NCI-H1930 (cell line): ENCODE data around the gene EXOC3L2.
"Not testable (repeated sequence)": the region's sequence is repeated elsewhere in the genome, so short reads cannot be mapped to it uniquely, and the experiment has no call there.

Experiments used
- DNase-seq, 2 experiments: peaks; one replicate each; lab custom pipeline; 2025; lab: John Stamatoyannopoulos, UW

The EXOC3L2 gene

DNA sequence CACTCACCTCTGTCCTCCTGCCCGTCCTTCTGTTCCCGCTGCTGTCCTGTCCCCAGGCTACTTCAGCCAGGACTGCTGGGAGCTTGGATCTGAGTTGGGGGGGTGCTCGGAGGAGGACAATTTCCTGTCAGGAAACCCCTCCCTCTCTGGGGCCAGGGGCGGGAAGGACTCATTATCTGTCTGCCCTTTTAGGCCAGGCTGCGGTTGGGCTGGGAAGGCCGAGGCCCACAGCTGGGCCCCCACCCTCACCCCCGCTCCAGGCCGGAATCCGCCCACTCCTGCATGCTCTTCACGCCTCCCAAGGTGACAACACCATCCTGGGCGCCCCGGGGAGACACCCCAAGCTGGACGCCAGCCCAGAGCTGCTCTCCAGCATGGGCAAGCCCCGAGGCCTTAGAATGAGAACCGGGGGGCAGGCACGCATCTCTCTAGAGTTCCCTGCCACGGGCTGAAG lies at the start of gene EXOC3L2:
TSS of gene EXOC3L2 (minus strand) at position 74 of the 454 bp plus-strand sequence. CDS start 6,362 bp downstream, outside the sequence.
- no peak for DNase-seq

DNA sequence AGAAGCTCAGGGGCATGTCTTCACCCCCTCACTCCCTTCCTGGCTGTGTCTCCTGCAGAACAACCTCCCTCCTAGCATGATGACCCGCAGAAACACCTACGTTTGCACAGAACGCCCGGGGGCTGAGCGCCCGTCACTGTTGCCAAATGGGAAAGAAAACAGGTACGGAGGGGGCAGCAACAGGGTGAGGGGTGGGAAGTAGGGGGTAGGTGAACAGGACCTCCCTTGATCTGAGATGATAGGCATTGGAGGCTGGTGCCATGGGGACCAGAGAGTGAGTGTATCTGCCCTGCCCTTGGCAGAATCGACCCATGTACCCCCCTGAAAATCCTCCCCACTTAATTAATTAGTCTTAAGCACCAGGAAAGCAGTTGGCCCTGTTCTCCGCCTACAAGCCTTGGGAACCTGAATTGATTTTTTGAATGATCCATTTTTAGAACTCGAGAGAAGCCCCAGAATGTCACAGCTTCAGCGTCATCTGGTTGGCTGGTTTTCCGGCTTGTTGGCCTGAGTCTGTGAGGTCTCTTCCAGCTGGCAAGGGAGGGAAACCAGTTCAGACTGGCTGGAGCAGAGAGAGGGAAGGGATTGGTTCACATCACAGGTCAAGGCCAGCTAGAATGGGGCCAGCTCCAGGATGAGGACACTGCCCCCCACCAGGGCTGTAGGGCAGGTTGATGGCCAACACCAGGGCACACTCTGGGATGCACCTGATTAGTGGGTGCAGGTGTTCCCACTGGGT lies 49.3 kb upstream of the EXOC3L2 start:
- no peak for DNase-seq

DNA sequence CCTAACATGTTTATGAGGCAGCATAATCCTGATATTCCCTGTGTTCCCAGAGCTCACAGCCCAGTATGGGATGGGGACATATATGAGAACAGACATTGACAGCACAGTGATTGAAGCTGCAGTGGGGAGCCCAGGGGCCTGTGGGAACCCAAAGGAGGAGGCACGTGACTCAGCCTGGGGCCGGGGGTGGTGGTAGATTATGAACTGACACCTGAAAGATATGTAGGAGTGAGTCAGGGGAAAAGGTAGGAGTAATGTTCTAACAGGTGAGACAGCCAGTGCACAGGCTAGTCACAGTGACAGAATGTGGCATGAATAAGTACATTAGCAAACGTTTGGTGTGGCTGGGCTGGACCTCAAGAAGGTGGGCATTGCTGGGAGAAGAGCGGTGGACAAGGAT lies 48.5 kb upstream of the EXOC3L2 start:
- DNase-seq = no peak

DNA sequence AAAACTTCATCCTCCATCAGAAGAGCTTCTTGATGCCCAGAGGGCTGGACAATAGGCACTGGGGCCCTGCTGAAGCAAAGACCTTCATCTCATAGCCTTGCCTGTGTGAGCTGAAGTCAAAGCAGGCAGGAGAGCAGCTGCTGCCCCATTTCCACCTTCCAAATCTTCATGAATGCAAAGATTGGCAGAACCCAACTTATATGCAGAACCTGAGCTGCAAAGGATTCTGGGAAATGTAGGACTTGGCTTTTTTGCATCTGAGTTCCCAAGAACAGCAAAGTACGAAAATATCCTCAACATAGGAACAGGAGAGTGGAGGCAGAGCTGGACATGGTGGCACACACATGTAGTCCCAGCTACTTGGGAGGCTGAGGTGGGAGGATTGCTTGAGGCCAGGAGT lies 46.6 kb upstream of the EXOC3L2 start:
- DNase-seq = no peak

DNA sequence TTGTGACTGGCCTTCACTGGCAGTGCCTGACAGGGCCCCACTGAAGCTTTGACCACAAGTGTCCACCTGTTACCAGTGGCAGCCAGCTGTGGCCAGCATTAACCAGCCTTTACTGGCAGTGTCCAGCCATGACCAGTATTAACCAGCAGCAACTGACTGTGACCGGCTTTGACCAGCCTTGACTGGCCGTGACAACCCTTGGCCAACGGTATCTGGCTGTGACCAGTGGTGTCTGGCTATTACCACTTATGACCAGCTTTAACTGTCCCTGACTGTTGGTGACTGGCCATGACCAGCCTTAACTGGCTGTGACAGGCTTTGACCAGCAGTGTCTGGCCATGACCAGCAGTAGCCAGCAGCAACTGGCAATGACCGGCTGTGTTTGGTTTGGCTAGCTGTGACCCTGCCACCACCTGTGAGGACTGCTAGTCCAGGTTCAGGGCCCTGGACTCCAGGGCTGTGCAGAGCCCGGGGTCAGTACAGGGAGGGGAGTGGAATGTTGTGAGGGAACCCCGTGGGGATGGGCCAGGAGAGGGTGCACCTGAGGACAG lies 45.2 kb upstream of the EXOC3L2 start:
- no peak for DNase-seq

DNA sequence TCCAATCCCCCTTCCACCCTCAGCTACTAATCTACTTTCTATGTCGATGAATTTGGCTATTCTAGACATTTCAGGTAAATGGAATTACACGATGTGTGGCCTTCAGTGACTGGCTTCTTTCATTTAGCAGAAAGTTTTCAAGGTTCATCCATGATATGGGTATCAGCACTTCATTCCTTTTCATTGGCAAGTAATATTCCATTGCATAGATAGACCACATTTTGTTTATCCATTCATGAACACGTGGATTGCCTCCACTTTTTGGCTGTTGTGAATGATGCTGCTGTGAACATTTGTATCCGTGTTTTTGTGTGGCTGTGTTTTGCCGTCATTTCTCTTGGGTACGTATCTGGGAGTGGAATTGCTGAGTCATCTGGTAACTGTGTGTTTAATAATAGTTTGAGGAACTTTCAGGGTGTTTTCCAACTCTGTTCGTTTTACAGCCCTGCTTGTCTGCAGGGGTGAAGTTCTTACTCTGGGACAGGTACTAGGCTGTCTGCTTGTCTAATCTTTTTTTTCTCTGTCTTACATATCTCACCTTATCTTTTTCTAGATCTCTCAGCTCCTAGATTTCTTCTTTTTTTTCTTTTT lies 38.3 kb upstream of the EXOC3L2 start:
- no peak for DNase-seq

DNA sequence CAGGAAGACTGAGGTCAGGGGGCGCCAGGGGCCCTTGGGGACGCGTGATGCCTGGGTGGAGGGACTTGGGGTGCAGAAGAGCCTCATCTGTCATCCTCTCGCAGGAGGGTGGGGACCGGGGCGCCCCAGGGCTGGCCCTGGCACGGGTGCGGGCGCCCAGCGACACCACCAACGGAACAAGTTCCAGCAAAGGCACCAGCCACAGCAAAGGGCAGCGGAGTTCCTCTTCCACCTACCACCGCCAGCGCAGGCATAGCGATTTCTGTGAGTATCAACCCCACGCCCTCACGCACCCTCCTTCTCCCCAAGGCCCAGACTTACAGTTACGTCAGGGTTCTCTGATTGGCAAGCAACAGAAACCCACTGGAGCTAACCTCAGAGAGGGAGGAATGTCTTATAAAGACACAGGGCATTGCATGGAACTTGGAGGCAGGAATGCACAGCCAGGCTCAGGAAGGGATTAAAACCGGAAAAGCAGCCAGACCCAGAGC lies 35.3 kb upstream of the EXOC3L2 start:
- no peak for DNase-seq

DNA sequence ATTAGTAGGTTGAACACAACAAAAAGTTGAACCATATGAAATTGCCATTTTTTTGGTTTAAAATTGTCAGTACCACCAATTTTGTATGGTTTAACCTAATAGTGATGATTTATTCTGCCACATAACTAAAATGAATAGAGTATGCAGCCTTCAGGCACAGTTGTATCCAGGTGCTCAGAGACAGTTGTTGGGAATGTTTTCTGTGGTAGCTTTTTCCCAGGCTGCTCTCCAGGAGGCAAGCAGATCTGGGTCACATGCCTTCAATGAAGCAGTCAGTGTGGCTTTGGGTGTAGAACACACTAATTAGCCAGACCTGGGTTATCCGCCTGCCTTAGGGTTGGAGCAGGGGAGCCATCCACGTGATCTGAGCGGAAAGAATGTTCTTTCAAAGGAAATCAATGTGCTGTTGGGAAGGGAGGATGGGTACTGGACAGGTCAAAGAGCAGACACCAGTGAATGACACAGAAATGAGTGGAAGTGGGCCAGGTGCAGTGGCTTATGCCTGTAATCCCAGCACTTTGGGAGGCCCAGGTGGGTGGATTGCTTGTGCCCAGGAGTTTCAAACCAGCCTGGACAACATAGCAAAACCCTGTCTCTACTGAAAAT lies 34.5 kb upstream of the EXOC3L2 start:
- DNase-seq = no peak

DNA sequence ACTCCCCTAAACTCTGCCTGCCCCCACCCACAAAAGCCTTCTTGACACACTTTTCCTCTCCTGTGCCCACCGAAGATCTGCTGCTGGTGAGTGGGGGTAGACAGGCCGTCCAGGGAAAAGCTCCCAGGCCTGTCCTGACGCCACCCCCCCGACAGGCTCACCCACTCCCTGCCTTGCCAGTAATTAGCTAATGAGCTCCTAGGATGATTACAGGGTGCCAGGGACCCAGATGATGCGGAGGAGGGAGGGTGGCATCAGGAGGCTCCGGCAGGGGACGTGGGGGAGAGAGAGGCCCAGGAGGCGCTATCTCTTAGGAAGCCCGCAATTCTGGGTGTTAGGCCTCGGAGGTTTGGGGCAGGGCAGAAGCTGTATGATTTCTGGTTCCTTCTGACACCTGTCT lies 32.9 kb upstream of the EXOC3L2 start:
- DNase-seq = no peak

DNA sequence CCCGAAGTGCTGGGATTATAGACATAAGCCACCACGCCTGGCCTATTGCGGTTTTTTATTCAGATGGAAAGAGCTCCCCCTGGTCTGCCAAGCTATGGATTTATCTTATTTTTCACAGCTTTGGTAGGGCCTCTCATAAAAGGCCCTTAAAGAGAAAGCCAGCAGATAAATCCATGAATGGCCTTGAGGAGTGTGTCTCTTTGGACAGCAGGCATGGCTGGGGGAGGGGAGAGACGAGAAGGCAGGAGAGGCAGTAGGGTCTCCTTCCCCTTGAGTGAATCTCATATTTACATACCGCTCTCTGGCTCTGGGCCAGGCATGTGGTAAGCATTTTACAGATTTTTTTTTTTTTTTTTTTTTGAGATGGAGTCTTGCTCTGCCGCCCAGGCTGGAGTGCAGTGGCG lies 31.1 kb upstream of the EXOC3L2 start:
- DNase-seq = no peak

DNA sequence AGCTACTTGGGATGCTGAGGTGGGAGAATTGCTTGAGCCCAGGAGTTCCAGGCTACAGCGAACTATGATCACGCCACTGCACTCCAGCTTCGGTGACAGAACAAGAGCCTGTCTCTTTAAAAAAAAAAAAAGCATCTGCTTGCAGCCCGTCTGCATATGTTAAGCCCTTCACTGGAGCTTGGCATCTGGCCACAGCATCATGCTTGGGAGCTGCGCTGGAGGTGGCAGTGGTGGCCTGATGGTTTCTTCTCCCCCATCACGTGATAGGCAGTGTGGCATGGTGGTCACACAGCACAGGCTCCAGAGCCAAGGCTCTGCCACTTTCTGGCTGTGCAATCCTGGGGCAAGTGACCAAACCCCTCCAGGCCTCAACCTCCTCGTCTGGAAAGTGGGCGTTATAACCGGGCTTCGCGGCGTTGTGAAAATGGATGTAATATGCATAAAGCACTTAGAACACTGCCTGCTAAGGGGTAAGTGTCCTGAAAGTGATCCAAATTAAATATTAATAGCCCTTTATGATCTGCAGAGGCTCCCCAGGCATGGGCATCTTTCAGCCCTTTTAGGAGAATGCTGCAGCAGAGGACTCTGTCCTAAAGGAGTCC lies 30.3 kb upstream of the EXOC3L2 start:
- DNase-seq = no peak

DNA sequence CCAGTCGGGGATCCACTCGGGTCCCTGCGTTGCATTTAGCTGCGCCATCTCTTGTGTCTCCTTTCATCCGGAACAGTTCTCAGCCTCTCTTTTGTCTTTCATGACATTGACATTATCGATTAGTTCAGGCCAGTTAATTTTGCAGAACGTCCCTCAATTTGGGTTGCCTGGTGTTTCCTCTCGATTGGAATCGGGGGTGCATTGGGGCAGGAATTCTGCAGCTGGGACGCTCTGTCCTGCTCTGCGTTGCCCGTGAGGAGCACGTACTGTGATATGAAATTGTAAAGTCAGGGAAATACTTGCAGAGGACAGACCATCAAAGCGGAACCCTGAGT lies 28.3 kb upstream of the EXOC3L2 start:
- no peak for DNase-seq

DNA sequence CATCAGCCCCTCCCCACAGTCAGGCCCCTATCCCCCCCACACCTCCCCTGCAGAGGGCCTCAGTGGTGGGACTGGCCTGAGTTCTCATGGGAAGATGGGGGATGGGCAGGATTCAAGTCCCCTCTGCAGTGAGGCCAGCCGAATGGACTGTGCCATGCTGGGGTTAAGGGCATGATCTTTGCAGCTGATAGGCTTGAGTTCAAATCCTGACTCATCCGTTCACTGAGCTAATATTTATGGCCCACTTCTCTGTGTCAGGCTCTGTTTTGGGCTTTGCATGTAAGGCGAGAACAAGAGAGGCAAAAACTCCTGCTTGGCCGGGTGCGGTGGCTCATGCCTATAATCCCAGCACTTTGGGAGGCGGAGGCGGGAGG lies 26.5 kb upstream of the EXOC3L2 start:
- no peak for DNase-seq

DNA sequence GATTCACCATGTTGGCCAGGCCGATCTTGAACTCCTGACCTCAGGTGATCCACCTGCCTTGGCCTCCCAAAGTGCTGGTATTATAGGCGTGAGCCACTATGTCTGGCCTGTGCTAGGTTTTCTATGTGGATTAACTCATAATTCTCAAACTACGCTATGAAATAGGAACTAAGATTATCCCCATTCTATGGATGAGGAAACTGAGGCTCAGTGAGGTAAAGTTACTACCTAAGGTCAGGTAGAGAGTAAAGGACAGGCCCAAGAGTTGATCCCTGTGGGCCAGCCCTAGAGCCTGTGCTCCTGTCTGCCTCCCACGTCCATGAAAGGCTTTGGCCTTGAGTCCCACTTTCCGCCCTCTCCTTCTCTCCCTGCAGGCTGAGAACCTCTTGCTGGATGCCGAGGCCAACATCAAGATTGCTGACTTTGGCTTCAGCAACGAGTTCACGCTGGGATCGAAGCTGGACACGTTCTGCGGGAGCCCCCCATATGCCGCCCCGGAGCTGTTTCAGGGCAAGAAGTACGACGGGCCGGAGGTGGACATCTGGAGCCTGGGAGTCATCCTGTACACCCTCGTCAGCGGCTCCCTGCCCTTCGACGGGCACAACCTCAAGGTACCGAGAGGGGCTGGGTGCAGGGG lies 26.0 kb upstream of the EXOC3L2 start:
- DNase-seq = no peak

DNA sequence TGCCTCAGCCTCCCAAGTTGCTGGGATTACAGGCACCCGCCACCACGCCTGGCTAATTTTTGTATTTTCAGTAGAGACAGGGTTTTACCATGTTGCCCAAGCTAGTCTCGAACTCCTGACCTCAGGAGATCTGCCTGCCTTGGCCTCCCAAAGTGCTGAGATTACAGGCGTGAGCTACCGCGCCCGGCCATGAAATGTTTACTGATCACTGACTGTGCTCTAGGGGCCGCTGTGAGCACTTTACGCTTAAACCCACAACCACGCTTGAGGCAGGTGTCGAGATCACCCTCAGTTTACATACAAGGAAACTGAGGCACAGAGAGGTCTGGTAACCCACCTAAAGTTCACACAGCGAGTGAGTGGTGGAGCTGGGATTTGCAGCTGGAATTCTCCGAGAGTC lies 24.7 kb upstream of the EXOC3L2 start:
- not testable (repeated sequence) for DNase-seq

DNA sequence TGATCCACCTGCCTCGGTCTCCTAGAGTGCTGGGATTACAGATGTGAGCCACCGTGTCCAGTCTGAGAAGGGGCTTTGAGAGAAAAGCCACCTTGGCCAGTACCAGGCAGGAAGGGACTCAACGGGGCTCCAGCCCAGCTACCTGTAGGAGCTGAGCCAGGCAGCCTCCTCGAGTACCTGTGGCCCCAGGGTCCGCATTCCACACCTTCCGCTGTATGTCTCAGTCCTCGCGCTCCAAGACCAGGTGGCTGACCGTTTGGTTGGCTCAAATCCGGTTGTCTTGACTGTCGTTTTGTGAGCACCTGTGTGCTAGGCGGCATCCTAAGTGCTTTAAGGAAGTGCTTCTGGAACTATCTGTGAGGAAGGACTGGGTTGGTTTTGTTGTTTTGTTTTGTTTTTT lies 22.1 kb upstream of the EXOC3L2 start:
- DNase-seq = no peak

DNA sequence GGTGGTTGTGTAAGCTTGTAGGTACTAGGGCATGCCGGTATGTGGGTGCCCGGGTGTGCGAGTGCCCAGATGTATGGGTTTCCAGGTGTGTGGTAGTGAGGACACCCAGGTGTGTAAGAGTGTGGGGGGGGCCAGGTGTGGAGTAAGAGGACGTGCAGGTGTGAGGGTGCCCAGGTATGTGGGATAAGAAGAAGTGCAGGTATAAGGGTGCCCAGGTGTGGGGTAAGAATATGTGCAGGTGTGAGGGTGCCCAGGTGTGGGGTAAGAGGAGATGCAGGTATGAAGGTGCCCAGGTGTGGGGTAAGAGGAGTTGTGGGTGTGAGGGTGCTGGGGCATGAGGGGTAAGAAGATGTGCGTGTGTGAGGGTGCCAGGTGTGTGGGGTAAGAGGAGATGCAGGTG lies 20.2 kb upstream of the EXOC3L2 start:
- DNase-seq = no peak

DNA sequence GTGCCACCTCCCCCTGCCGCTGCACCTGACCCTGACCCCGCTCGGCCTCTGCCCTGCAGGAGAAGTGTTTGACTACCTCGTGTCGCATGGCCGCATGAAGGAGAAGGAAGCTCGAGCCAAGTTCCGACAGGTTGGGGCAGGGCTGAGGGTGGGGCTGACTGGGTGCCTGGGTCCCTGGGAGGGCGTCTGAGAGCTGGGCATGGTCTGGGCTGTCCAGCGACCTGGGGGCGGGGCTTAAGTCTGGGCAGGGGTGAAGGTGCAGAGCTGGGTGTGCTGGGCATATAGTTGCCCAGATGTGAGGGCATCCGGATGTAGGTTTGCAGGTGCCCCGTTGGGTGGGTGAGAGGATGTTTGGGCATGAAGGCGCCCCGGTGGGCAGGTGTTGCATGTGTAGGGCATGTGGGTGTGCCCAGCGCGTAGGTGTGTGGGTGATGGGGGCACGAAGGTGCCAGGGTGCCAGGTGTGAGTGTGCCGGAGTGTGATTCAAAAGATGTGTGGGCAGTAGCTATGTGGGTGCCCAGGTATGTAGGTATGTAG lies 19.6 kb upstream of the EXOC3L2 start:
- DNase-seq = no peak

DNA sequence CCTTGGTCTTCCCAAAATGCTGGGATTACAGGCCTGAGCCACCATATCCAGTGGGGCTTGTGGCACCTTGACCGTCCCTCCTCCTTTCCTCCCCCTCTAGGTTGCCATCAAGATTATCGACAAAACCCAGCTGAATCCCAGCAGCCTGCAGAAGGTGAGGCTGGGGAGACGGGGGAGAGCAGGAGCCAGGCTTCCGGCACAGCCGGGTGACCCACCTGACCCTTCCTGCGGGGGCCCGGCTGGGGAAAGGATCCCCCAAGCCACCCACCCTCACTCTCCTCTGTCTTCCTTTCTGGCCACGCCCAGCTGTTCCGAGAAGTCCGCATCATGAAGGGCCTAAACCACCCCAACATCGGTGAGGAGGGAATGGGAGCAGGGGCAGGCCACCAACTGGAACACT lies 17.8 kb upstream of the EXOC3L2 start:
- DNase-seq = no peak

DNA sequence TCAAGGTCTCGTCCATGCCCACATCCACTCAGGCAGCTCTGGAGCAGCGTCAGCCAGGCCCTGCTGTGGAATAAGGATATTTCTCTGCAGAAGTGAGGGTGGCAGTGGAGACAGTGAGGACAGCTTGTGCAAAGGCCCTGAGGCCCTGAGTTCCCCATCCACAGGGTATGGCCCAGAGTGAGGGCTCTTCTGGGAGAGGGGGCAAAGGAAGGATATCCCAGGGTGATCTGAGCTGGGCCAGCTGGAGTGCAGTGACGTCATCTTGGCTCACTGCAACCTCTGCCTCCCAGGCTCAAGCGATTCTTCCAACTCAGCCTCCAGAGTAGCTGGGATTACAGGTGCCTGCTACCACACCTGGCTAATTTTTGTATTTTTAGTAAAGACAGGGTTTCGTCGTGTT lies 17.4 kb upstream of the EXOC3L2 start:
- DNase-seq = no peak

DNA sequence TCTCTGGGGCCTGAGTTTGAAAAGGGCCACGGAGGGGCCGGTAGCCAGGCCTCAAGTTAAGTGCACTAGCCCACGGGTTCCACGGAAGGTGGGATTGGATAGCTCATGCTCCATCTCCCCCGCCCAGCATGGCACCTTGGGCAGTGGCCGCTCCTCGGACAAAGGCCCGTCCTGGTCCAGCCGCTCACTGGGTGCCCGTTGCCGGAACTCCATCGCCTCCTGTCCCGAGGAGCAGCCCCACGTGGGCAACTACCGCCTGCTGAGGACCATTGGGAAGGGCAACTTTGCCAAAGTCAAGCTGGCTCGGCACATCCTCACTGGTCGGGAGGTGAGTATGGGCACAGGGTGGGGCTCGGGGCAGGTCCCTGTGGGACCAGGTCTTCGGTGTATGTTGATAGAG lies 13.7 kb upstream of the EXOC3L2 start:
- no peak for DNase-seq

DNA sequence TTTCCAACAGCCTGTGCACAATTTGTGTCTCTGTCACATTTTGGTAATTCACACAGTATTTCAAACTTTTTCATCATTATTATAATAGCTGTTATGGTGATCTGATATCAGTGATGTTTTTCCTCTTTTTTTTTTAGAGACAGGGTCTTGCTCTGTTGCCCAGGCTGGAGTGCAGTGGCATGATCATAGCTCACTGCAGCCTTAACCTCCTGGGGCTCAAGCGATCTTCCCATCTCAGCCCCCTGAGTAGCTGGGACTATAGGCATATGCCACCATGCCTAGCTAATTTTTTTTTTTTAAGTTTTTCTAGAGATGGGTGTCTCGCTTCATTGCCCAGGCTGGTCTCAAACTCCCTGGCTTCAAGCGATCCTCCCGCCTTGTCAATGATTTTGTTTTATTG lies 11.6 kb upstream of the EXOC3L2 start:
- no peak for DNase-seq
